GM12865 (cell line): ENCODE measurements around the gene EHD1.

Source experiments
- DNase-seq: peaks from one replicate; pipeline ENCODE4 v3.0.0; 2010; ENCODE audit warnings: low read depth
- H3K4me3 ChIP-seq: 2 replicates; pipeline ENCODE4 v1.5.1; 2011; ENCODE audit warnings: mild to moderate bottlenecking, low read depth, low read length, control low read depth
- TF ChIP-seq, protein P1 (sequence below): IDR thresholded peaks from 2 replicates; pipeline ENCODE4 v1.5.1; 2011; ENCODE audit warnings: low read length, control low read depth, low read depth, inconsistent platforms; ENCODE audit not compliant: insufficient read depth; ENCODE audit errors: missing control alignments

The EHD1 gene

DNA sequence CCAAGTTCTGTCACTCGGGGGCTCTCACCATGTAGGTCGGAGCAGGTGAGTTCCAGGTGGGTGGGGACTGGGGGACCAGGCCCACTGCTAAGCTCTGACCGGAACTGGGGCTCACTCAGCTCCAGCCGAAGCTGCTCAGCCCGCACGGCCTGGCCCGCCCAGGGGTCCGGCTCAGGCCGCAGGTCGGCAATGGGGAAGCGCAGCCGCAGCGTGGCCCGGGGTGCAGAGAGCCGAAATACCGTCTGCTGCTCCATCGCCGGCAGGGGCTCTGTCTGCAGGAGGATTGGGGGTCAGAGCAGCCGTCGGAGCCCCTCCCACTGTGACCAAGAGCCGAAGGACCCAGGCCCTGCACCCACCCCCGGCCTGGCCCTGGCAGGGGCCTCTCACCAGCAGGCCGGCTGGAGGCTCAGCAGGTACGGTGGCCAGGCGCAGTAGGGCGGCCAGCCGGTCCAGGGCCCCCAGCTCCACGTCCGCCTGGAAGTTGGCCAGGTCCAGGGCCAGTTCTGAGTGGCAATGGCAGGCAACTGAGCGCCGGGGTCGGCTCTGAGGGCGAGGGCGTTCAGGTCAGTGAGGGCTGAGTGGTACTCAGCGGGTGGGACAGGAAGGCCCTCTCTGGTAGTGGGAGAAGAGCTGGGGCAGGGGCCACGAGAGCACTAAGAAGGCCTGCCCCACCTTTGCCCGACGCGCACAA, 31.4 kb upstream of the EHD1 start:
- no peak for DNase-seq

DNA sequence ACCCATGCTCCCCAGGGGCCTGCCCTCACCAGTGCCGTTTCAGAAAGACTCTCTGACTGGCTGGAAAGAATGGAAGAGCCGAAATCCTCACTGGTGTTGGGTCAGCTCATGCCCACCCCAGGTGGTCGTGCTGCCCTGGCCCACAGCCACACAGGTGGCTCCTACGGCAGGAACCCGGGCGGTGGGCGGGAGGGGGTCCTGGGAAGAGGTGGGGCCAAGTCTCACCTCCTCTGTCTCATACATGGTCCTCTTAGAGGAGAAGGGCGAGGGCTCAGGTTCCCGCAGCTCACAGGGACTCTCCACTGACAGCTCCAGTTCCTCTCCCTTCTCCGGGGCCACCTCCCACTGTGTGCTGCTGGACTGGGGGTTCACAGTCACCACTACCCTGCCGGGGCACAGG, 30.3 kb upstream of the EHD1 start:
- TF ChIP-seq, protein P1, sequence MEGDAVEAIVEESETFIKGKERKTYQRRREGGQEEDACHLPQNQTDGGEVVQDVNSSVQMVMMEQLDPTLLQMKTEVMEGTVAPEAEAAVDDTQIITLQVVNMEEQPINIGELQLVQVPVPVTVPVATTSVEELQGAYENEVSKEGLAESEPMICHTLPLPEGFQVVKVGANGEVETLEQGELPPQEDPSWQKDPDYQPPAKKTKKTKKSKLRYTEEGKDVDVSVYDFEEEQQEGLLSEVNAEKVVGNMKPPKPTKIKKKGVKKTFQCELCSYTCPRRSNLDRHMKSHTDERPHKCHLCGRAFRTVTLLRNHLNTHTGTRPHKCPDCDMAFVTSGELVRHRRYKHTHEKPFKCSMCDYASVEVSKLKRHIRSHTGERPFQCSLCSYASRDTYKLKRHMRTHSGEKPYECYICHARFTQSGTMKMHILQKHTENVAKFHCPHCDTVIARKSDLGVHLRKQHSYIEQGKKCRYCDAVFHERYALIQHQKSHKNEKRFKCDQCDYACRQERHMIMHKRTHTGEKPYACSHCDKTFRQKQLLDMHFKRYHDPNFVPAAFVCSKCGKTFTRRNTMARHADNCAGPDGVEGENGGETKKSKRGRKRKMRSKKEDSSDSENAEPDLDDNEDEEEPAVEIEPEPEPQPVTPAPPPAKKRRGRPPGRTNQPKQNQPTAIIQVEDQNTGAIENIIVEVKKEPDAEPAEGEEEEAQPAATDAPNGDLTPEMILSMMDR = no peak
- no peak for DNase-seq
- H3K4me3 ChIP-seq = no peak overlapping the region

More for the DNA sequence above, 31.4 kb upstream of the EHD1 start:
- no peak overlapping the region for H3K4me3 ChIP-seq
- TF ChIP-seq, protein P1 = no peak

DNA sequence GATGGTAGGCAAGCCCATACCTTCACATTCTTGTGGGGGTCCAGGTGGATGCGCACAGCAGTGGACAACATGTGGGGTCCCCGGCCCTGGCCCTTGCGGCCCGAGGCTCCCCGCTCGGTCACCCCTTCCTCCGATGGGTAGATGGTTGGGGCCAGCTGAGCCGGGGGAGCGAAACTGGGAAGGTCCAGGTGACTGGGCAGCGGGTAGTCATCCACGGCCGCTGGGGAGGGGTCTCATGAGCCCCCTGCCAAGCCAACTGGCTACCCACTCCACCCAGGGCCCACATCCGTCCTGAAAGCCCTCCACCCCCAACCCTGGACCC, 27.9 kb upstream of the EHD1 start:
- no peak overlapping the region for H3K4me3 ChIP-seq
- TF ChIP-seq, protein P1 = no peak
- DNase-seq = no peak

DNA sequence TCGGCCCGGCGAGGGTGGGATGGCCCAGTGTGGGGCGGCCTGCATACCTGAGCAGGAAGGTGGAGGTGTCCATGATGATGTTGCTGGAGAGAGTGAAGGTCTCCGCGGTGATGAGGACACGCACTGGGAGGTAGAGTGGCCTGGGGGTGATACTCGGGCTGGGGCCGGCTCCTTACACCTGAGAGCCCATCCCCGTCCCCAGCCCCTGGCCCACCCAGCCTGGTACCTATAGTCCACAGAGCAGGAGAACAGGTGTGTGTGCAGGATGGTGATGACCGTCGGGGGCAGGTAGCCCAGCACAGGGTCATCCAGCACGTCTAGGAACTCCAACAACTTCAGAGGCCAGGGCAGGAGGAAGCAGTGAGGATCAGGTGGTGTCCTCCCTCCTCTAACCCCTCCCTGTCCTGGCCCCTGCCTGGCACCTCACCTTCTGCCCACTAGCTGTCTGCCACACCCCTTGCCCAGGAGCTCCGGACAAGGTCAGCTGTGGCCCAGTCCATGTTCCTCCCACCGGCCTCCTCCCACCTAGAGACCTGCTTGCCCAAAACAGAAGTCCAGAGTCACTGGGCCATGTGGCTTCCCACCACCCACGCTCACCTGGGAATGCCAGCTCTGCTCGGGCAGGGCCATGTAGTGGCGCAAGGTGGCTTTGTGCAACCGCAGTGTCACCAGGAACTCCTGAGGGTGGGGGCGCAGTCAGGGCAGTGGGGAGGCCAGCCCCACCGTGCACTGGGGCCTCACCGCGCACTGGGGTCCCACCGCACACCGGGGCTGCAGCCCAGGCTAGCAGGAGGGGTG, 27.3 kb upstream of the EHD1 start:
- DNase-seq = no peak
- TF ChIP-seq, protein P1 = no peak
- no peak overlapping the region for H3K4me3 ChIP-seq

DNA sequence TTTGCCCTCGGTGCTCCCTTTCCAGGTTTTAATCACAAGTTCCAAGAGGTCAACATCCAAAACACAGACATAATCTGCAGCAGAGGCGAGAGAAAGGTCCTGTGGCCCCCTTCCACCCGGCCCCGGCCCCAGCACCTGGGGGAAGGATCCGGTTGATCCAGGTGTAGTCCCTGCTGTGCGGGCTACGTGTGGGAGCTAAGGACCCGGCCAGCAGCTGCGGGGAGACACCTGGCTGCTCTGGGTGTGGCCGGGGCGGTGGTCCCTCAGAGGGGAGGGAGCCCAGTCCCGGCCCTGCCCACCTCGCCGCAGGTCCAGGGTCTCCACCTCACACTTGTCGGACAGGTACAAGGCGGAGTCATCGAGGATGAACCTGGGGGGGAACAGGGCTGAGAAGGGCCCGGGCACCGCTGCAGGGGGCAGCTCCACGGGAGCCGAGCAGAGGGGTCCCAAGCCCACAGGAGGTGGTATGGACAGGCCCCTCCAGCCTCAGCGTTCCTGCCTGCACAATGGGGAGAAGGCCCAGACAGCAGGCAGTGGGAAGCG, 24.9 kb upstream of the EHD1 start:
- DNase-seq = no peak
- TF ChIP-seq, protein P1 = no peak
- no peak overlapping the region for H3K4me3 ChIP-seq

DNA sequence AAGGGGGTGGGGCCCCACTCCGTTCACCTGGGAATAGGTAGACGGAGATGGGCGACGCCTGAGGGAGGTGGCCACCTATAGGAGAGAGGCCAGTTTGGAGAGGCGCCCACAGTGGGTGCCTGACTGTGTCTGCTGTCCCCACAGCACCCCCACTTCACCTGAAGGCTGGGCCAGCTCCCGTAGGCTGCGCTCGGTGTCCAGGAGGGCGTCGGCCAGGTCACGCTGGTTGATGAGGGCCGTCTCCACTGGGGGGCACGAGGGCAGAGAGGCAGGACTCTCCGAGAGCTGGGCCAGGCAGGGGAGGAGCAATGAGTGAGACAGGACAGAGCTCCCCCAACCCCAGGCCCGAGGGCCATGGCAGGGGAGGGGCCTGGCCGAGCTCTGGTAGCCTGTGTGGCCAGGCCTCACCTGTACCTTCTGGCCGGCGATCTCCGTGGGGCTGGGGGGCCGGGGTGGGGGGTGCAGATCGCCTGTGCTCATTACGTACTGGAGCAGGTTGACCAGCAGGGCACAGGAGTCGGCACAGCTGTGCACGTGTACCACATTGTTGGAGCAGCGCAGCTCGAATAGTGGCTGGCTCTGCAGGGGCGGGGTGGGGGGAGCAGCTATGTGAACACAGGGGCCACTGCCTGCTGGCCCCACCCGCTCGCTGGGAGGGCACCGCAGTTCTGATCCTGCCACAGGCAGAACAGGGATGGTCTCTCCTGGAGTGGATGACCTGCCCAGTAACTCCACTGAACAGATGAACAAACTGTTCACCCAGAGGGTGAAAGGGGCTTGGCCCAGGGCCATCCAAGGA, 23.9 kb upstream of the EHD1 start:
- no peak overlapping the region for H3K4me3 ChIP-seq
- TF ChIP-seq, protein P1 = no peak
- no peak for DNase-seq
